ENCODE data around the gene FGF12.

Gene FGF12

DNA sequence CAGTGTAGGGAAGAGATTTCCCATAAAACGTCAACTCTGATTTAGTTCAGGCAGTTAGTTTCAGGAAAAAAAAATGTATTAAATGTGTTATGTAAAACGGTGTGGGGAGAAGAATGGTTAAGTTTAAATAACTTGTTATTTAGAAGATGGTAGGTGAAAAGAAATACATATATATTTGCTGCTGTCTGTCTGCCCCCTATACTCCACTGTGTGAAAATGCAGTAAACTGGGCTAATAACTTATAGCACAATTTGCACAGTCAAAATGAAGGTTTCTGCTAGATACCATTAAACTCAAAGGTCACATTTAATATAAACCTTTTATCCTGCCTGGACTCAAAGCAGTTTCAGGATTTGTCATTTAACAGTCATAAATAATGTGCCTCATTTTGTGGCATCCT is 515.0 kb downstream of the FGF12 start:
- Histone ChIP-seq H3K9me3 (ENCODE audit: control insufficient read depth in 1 of 2, low read length in 2 of 2) (no peaks in the 10 kb centered on the region), H3K27ac (ENCODE audit: low read length) (no peak overlapping the region), H3K27me3 (ENCODE audit: low read depth, low read length) (no peaks in the 10 kb centered on the region), H3K4me1 (ENCODE audit: control insufficient read depth in 1 of 2, insufficient read depth in 2 of 2, low read length in 2 of 2) (peaks cover 0 to 9% of the 10 kb centered on the region in 2 donors), H3K4me3 (ENCODE audit: low read depth in 1 of 2, low read length in 2 of 2) (no peak overlapping the region), H3K36me3 (ENCODE audit: control insufficient read depth in 1 of 2, insufficient read depth in 2 of 2, low read length in 2 of 2) (no peaks in the 10 kb centered on the region)

DNA sequence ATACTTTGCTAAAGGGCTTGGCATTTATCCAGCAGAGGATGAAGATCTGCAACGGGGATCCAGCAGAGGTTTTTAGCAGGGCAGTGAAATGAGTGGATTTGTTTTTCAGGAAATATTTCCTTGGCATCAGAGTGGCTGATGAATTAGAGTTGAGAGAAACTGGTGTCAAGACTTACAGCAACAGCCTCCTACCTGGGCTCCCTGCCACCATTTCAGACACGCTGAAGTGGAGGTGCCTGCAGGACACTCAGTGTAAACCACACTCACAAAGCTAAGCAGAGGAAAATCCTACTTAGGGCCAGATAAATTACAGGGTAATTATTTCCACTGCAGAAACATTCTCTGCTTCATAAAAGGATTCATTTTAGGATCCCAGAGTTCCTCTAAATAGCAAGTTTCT is 519.7 kb downstream of the FGF12 start:
- Histone ChIP-seq H3K4me1 (ENCODE audit: control insufficient read depth in 1 of 2, insufficient read depth in 2 of 2, low read length in 2 of 2) (peaks cover 0 to 13% of the 10 kb centered on the region in 2 donors), H3K27me3 (ENCODE audit: low read depth, low read length) (no peaks in the 10 kb centered on the region), H3K27ac (ENCODE audit: low read length) (no peak overlapping the region), H3K4me3 (ENCODE audit: low read depth in 1 of 2, low read length in 2 of 2) (no peak overlapping the region), H3K36me3 (ENCODE audit: control insufficient read depth in 1 of 2, insufficient read depth in 2 of 2, low read length in 2 of 2) (no peaks in the 10 kb centered on the region), H3K9me3 (ENCODE audit: control insufficient read depth in 1 of 2, low read length in 2 of 2) (no peaks in the 10 kb centered on the region)

DNA sequence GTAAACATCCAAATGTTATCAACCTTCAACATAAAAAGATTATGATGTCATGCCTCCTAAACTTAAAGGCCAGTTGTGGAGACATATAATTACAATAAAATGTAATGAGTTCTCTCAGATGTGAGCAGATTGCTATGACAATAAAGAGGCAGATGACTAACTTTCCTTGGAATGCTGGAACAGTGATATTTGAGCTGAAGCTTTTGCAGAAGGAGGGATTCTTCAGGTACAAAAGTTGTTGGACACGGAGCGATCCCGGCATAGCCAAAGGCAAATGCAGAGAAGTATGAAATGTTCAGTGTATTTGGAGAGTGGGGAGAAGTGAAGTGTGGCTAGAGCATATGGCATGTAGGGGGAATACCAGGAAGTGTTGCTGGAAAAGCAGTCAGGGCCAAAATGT is 520.1 kb downstream of the FGF12 start:
- H3K4me1 ChIP-seq (ENCODE audit: control insufficient read depth in 1 of 2, insufficient read depth in 2 of 2, low read length in 2 of 2) = peaks cover 0 to 13% of the 10 kb centered on the region in 2 donors
- no peak overlapping the region for H3K27ac ChIP-seq (ENCODE audit: low read length)
- H3K9me3 ChIP-seq (ENCODE audit: control insufficient read depth in 1 of 2, low read length in 2 of 2) = no peaks in the 10 kb centered on the region
- no peaks in the 10 kb centered on the region for H3K36me3 ChIP-seq (ENCODE audit: control insufficient read depth in 1 of 2, insufficient read depth in 2 of 2, low read length in 2 of 2)
- no peak overlapping the region for H3K4me3 ChIP-seq (ENCODE audit: low read depth in 1 of 2, low read length in 2 of 2)
- no peaks in the 10 kb centered on the region for H3K27me3 ChIP-seq (ENCODE audit: low read depth, low read length)

DNA sequence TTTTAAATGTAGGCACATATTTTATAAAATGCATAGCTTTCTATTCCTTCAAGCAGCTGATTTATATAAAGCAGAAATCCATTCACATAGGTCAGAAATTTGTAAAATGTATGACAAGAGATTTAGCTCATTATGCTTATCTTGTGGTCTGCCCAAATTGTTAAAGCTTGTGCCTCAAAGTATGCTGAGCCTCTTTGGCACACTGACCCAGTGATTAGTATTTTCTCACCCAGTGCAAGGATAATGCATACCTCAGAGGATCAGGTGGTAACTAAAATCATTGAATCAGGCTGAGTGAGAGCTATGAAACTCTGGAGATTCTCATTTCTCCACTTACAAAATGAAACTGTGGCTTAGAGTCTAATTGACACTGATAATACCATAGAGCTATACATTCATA is 533.3 kb downstream of the FGF12 start:
- no peaks in the 10 kb centered on the region for H3K4me1 ChIP-seq (ENCODE audit: control insufficient read depth in 1 of 2, insufficient read depth in 2 of 2, low read length in 2 of 2)
- no peak overlapping the region for H3K27ac ChIP-seq (ENCODE audit: low read length)
- no peaks in the 10 kb centered on the region for H3K36me3 ChIP-seq (ENCODE audit: control insufficient read depth in 1 of 2, insufficient read depth in 2 of 2, low read length in 2 of 2)
- no peak overlapping the region for H3K4me3 ChIP-seq (ENCODE audit: low read depth in 1 of 2, low read length in 2 of 2)
- no peaks in the 10 kb centered on the region for H3K27me3 ChIP-seq (ENCODE audit: low read depth, low read length)
- H3K9me3 ChIP-seq (ENCODE audit: control insufficient read depth in 1 of 2, low read length in 2 of 2) = no peaks in the 10 kb centered on the region

DNA sequence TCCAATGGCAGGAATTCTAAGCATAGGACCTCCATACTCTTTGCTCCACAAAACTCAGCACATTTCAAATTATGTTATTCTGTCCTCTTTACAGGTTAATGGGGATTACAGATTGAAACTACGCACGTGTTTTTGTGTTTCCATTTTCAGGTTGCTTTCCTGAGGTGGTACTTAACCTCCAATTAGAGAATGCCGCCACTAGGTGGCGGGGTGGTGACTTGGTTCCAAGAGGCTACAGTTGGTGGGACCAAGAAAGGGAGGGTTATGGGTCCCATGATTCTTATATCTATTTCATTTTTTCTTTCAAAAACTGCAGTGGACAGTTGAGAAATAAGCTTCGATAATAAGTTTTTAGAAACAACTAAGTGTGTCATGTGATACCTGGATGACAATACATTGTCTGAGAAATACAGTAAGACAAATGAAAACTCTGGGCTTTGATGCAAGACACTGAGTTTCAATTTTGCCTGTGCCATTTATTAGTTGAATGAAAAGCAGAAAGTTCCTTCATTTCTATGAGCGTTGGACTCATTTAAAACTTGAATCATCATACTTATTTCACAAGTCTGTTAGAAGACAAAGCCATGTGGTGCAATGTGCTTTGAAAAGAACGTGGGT is 539.0 kb downstream of the FGF12 start:
- H3K9me3 ChIP-seq (ENCODE audit: control insufficient read depth in 1 of 2, low read length in 2 of 2) = no peaks in the 10 kb centered on the region
- H3K27me3 ChIP-seq (ENCODE audit: low read depth, low read length) = no peaks in the 10 kb centered on the region
- no peaks in the 10 kb centered on the region for H3K4me1 ChIP-seq (ENCODE audit: control insufficient read depth in 1 of 2, insufficient read depth in 2 of 2, low read length in 2 of 2)
- no peaks in the 10 kb centered on the region for H3K36me3 ChIP-seq (ENCODE audit: control insufficient read depth in 1 of 2, insufficient read depth in 2 of 2, low read length in 2 of 2)
- no peak overlapping the region for H3K4me3 ChIP-seq (ENCODE audit: low read depth in 1 of 2, low read length in 2 of 2)
- H3K27ac ChIP-seq (ENCODE audit: low read length) = no peak overlapping the region

GRCh38 chr3:192187485-192188051 is 539.8 kb downstream of the FGF12 start:
- H3K27me3 ChIP-seq (ENCODE audit: low read depth, low read length) = no peaks in the 10 kb centered on the region
- H3K36me3 ChIP-seq (ENCODE audit: control insufficient read depth in 1 of 2, insufficient read depth in 2 of 2, low read length in 2 of 2) = no peaks in the 10 kb centered on the region
- no peak overlapping the region for H3K4me3 ChIP-seq (ENCODE audit: low read depth in 1 of 2, low read length in 2 of 2)
- no peaks in the 10 kb centered on the region for H3K4me1 ChIP-seq (ENCODE audit: control insufficient read depth in 1 of 2, insufficient read depth in 2 of 2, low read length in 2 of 2)
- no peaks in the 10 kb centered on the region for H3K9me3 ChIP-seq (ENCODE audit: control insufficient read depth in 1 of 2, low read length in 2 of 2)
- no peak overlapping the region for H3K27ac ChIP-seq (ENCODE audit: low read length)

DNA sequence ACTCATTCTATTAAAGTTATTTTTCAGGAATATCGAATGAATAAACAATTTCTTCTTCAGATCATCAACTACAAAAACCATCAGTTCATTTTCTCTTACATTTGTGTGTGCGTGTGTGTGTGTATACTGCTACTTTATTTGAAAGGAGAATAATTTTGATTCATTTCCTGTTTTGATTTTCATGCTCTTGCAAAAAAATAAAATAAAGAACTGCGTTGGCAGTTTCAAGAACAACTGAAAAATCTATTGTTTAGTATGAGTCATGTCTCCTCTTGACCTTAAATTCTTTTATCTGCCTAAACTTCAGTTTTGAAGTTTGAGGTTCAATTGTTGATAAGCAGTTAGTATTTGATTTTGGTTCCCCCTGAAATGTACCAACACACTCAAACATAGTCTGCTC is 540.8 kb downstream of the FGF12 start:
- Histone ChIP-seq H3K4me1 (ENCODE audit: control insufficient read depth in 1 of 2, insufficient read depth in 2 of 2, low read length in 2 of 2) (no peaks in the 10 kb centered on the region), H3K27ac (ENCODE audit: low read length) (no peak overlapping the region), H3K36me3 (ENCODE audit: control insufficient read depth in 1 of 2, insufficient read depth in 2 of 2, low read length in 2 of 2) (no peaks in the 10 kb centered on the region), H3K4me3 (ENCODE audit: low read depth in 1 of 2, low read length in 2 of 2) (no peak overlapping the region), H3K9me3 (ENCODE audit: control insufficient read depth in 1 of 2, low read length in 2 of 2) (no peaks in the 10 kb centered on the region), H3K27me3 (ENCODE audit: low read depth, low read length) (no peaks in the 10 kb centered on the region)

GRCh38 chr3:192186045-192186444 is 541.3 kb downstream of the FGF12 start:
- Histone ChIP-seq H3K4me1 (ENCODE audit: control insufficient read depth in 1 of 2, insufficient read depth in 2 of 2, low read length in 2 of 2) (no peaks in the 10 kb centered on the region), H3K27me3 (ENCODE audit: low read depth, low read length) (no peaks in the 10 kb centered on the region), H3K27ac (ENCODE audit: low read length) (no peak overlapping the region), H3K4me3 (ENCODE audit: low read depth in 1 of 2, low read length in 2 of 2) (no peak overlapping the region), H3K36me3 (ENCODE audit: control insufficient read depth in 1 of 2, insufficient read depth in 2 of 2, low read length in 2 of 2) (no peaks in the 10 kb centered on the region), H3K9me3 (ENCODE audit: control insufficient read depth in 1 of 2, low read length in 2 of 2) (no peaks in the 10 kb centered on the region)

GRCh38 chr3:192183109-192183508 is 544.2 kb downstream of the FGF12 start:
- no peak overlapping the region for H3K4me3 ChIP-seq (ENCODE audit: low read depth in 1 of 2, low read length in 2 of 2)
- no peak overlapping the region for H3K27ac ChIP-seq (ENCODE audit: low read length)
- H3K27me3 ChIP-seq (ENCODE audit: low read depth, low read length) = no peaks in the 10 kb centered on the region
- no peaks in the 10 kb centered on the region for H3K9me3 ChIP-seq (ENCODE audit: control insufficient read depth in 1 of 2, low read length in 2 of 2)
- no peaks in the 10 kb centered on the region for H3K36me3 ChIP-seq (ENCODE audit: control insufficient read depth in 1 of 2, insufficient read depth in 2 of 2, low read length in 2 of 2)
- H3K4me1 ChIP-seq (ENCODE audit: control insufficient read depth in 1 of 2, insufficient read depth in 2 of 2, low read length in 2 of 2) = no peaks in the 10 kb centered on the region

DNA sequence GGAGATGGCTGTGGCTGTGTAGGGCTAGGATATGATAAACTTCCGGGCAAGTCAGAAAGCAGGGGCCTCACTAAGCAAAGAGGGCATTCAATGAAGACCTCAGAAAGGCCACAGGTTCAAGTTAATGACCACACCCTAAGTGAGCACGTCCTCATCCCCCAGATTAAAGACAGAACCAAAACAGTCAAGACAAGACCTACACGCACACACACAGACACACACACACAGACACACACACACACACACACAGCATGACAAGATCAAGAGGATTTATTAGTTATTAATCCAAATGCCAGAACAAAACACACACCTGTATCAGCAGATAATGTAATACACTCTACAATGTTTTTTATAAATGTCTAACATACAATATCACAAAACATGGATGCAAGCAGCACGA is 546.2 kb downstream of the FGF12 start:
- H3K4me1 ChIP-seq (ENCODE audit: control insufficient read depth in 1 of 2, insufficient read depth in 2 of 2, low read length in 2 of 2) = no peaks in the 10 kb centered on the region
- H3K9me3 ChIP-seq (ENCODE audit: control insufficient read depth in 1 of 2, low read length in 2 of 2) = no peaks in the 10 kb centered on the region
- H3K36me3 ChIP-seq (ENCODE audit: control insufficient read depth in 1 of 2, insufficient read depth in 2 of 2, low read length in 2 of 2) = no peaks in the 10 kb centered on the region
- no peak overlapping the region for H3K27ac ChIP-seq (ENCODE audit: low read length)
- no peaks in the 10 kb centered on the region for H3K27me3 ChIP-seq (ENCODE audit: low read depth, low read length)
- H3K4me3 ChIP-seq (ENCODE audit: low read depth in 1 of 2, low read length in 2 of 2) = no peak overlapping the region

DNA sequence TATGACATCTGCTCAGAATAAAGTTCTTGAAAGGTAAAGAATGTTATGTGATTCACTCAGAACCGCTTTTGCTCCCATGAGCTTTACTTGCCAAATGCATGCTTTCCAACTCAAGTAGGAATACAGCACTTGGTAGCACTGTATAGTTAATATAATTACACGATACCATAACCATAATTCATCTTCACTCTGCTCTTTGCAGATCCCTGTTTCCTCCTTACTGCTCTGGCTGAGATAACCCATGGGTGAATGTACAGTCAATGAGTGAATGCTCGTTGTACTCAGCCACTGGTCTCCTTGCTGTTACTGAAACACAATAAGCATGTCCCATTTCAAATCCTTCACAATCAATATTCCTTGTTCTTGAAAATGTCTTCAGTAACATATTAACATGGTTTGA is 550.0 kb downstream of the FGF12 start:
- H3K27me3 ChIP-seq (ENCODE audit: low read depth, low read length) = no peaks in the 10 kb centered on the region
- no peaks in the 10 kb centered on the region for H3K36me3 ChIP-seq (ENCODE audit: control insufficient read depth in 1 of 2, insufficient read depth in 2 of 2, low read length in 2 of 2)
- no peaks in the 10 kb centered on the region for H3K4me1 ChIP-seq (ENCODE audit: control insufficient read depth in 1 of 2, insufficient read depth in 2 of 2, low read length in 2 of 2)
- no peaks in the 10 kb centered on the region for H3K9me3 ChIP-seq (ENCODE audit: control insufficient read depth in 1 of 2, low read length in 2 of 2)
- no peak overlapping the region for H3K4me3 ChIP-seq (ENCODE audit: low read depth in 1 of 2, low read length in 2 of 2)
- H3K27ac ChIP-seq (ENCODE audit: low read length) = no peak overlapping the region

DNA sequence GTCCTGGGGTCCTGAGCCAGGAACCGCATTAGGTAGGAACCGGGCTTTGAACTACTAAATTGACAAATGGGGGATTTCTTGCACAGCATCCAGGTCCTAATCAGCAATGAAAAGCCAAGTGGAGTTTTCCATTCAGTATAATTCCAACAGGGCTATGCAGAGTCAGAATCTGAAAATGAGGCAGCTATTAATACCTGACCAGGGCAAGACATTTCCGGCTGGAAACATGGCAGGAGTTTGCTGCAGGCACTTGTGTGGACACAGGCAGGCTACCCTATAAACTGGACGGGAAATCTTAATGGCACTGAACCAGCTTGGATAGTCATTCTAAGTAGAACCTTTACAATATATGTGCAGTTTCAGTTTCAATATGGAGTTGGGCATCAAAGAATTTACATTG is 553.1 kb downstream of the FGF12 start:
- Histone ChIP-seq H3K4me3 (ENCODE audit: low read depth in 1 of 2, low read length in 2 of 2) (no peak overlapping the region), H3K27ac (ENCODE audit: low read length) (no peak overlapping the region), H3K9me3 (ENCODE audit: control insufficient read depth in 1 of 2, low read length in 2 of 2) (no peaks in the 10 kb centered on the region), H3K4me1 (ENCODE audit: control insufficient read depth in 1 of 2, insufficient read depth in 2 of 2, low read length in 2 of 2) (no peaks in the 10 kb centered on the region), H3K27me3 (ENCODE audit: low read depth, low read length) (no peaks in the 10 kb centered on the region), H3K36me3 (ENCODE audit: control insufficient read depth in 1 of 2, insufficient read depth in 2 of 2, low read length in 2 of 2) (no peaks in the 10 kb centered on the region)

Data from muscle layer of duodenum (tissue), 2 donors.